SH-SY5Y (cell line): Measurements from ENCODE around the gene BMPR1B.

Source experiments
- GATA2 ChIP-seq: IDR thresholded peaks from 2 replicates; pipeline ENCODE4 v1.6.1; 2011; ENCODE audit warnings: mild to moderate bottlenecking, low read depth, low read length
- GATA3 ChIP-seq: IDR thresholded peaks from 2 replicates; pipeline ENCODE4 v1.6.1; 2011; ENCODE audit warnings: low read depth, mild to moderate bottlenecking, low read length, moderate library complexity

DNA sequence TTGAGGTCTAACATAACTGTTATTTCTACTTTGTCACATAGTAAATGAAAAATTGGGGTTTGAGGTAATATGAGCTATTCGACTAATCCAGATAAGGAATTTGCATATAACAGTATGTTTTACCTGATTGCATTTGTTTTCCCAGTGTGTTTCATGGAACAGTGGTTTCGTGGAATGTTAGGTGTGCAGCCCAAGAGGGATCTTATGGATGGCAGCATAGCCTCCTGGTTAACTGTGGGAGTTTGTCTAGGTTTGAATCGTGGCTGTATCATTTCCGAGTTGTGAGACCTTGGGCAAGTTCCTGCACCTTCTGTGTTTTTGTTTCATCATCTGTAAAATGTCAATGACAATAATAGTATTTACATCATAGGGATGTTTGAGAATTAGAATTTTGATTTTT is 7.9 kb downstream of the BMPR1B start:
- no peak for TF ChIP-seq GATA2
- no peak for TF ChIP-seq GATA3
